ENCODE measurements around the gene TTLL10.

TTLL10 gene

DNA sequence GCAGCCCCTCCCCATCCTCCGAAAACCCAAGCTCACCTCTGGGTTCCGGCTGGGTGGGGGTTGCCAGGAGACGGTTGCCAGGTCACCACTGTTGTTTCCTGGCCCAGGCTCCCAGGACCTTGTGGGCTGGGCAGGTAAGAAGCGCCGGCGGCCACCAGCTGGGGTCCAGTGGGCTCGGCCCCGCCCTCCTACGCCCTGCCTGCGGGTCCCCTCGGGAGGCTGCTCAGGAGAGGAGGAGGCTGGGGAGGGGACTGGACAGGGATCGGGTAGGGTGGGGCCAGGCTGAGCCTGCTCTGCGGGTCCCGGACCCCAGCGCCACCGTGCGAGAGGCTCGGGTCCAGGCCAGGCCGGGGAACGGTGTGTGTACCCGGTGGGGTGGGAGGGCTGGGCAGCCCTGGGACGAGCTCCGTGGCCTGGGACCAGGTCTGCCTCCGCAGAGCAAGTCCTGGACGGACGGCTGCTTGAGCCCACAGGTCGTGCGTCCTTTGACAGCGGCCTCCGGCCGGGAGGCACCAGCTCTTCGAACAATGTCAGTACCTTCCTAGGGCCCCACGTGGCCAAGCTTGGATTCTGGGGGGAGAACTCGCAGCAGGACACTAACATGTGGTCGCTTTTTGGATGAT, at the start of gene TTLL10:
Gene TTLL10 (plus strand): TSS at position 88 of the 623 bp plus-strand sequence. CDS start 5,336 bp downstream, outside the sequence.
- Histone ChIP-seq H3K27ac (no peak within 1 kb of the TSS), H3K4me3 (no peak within 1 kb of the TSS)
- TF ChIP-seq, protein P1, sequence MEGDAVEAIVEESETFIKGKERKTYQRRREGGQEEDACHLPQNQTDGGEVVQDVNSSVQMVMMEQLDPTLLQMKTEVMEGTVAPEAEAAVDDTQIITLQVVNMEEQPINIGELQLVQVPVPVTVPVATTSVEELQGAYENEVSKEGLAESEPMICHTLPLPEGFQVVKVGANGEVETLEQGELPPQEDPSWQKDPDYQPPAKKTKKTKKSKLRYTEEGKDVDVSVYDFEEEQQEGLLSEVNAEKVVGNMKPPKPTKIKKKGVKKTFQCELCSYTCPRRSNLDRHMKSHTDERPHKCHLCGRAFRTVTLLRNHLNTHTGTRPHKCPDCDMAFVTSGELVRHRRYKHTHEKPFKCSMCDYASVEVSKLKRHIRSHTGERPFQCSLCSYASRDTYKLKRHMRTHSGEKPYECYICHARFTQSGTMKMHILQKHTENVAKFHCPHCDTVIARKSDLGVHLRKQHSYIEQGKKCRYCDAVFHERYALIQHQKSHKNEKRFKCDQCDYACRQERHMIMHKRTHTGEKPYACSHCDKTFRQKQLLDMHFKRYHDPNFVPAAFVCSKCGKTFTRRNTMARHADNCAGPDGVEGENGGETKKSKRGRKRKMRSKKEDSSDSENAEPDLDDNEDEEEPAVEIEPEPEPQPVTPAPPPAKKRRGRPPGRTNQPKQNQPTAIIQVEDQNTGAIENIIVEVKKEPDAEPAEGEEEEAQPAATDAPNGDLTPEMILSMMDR (IDR thresholded peaks at IDR 0.05), result no peak
- no peak for DNase-seq (ENCODE audit: low spot score)

- Histone ChIP-seq H3K4me3 (no peak overlapping the region), H3K27ac (no peak overlapping the region)
- DNase-seq (ENCODE audit: low spot score), result no peak
- TF ChIP-seq, protein P1 (IDR thresholded peaks at IDR 0.05), result no peak
Observed at GRCh38 chr1:1124508-1124785, 49.2 kb upstream of the TTLL10 start.

DNA sequence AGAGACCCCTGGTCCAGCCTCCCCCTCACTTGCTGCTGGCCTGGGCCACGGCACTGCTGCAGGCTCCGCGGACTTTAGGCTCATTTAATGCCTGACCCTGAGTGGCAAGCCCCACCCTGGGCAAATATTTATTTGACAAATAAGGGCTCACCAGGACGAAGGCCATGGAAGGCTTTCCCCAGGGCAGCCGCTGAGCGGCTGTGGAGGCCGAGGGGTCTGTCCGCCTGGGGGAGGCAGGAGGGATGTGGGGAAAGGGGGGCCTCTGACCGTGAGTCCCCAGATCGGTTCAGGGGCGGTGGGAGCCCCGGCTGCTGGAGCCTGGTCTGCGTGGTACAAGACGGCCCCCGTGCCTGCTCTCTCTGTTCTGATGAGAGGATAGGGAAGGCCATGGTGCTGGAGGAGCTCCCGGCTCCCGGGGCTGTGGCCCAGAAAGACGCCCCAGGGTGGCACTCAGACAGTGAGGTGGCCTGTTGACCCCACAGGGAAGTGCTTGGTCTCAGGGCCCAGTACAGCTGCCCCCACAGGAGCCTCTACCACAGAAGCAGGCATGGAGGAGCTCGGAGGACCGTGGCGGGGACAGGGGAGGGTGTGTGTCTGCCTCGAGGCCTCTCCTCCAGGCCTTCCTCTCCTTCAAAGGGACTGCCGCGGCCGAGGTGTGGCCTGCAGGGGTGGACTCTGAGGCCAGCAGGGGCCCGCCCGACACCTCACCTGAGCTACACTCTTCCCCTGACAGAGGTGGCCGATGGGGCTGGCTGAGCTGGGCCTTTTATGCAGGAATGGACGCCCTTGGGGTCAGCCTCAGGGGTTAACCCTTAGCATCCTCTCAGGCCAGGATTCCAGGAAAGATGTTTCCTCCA, 48.7 kb upstream of the TTLL10 start:
- Histone ChIP-seq H3K4me3 (no peak overlapping the region), H3K27ac (no peak overlapping the region)
- DNase-seq (ENCODE audit: low spot score), result no peak
- TF ChIP-seq, protein P1 (IDR thresholded peaks at IDR 0.05), result no peak

DNA sequence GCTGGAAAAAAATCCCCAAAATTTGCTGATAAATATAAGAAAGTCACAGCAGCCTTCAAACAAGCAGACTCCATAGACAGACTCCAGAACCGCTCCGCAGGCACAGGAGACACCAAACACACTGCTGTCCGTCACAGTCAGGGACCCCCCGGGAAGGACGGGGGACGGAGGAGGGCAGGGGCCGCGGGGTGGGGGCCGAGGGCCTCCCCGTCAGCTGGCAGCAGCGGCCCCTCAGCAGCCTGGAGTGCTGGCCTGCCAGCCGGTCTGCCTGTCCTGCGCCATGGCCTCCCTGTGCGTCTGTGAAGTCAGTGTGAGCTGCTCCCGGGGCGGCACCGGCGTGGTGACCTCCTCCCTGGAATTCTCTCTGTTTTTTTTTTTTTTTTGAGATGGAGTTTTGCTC, 47.7 kb upstream of the TTLL10 start:
- Histone ChIP-seq H3K27ac (no peak overlapping the region), H3K4me3 (no peak overlapping the region)
- DNase-seq (ENCODE audit: low spot score), result no peak
- TF ChIP-seq, protein P1 (IDR thresholded peaks at IDR 0.05), result no peak

DNA sequence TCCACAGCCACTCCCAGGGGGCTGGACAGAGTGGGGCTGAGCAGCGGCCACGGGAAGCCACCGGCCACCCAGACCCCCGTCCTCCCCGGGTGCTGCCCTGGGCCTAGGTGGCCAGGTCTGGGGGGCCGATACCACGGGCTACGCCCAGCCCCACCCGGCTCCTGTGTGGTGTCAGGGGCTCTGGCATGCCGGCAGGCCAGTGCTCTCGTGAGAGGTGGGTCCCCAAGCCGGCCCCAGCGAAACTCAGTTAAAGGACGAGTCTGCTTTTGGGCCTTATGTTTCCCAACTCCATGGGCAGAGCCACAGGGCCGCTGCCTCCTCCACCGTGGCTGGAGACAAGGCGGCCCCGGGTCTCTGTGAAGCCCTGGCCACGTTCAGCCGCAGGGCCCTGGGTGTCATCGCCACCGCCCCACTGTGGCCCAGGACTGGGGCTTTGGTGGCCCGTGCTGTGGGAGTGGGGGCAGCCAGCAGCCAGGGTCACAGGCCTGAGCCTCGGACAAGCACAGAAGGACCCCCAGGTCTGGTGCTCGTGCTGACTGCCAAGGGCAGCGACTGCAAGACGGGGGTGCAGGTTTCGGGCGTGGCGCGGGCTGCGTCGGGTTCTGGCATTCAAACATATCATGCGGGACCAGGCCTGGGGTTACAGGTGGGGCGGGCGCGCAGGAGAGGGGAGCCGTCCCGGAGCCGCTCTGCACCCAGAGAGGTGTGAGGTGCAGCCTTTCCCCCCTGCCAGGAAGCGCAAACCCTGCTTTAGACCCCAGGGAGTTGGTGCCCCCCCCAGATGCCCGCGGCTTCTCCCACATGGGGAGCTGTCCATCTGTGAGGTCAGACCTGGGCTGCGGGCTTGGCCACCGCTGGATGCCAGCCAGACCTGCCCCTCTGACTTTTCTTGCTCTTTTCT, 45.9 kb upstream of the TTLL10 start:
- DNase-seq (ENCODE audit: low spot score), result no peak
- TF ChIP-seq, protein P1 (IDR thresholded peaks at IDR 0.05), result no peak
- H3K4me3 ChIP-seq, result no peak overlapping the region
- no peak overlapping the region for H3K27ac ChIP-seq

GRCh38 chr1:1128454-1129139, 45.1 kb upstream of the TTLL10 start:
- DNase-seq (ENCODE audit: low spot score), result no peak
- Histone ChIP-seq H3K27ac (no peak overlapping the region), H3K4me3 (no peak overlapping the region)
- TF ChIP-seq, protein P1 (IDR thresholded peaks at IDR 0.05), result no peak
